Measurements from ENCODE around the gene PLCH2. TPM values are rescaled to one million over a fixed set of nuclear protein-coding genes. Genes with fewer than 3 reads are reported as not detected.

PLCH2 gene
- total and polyA plus RNA-seq, 2 of the 13 experiments (the other 11 are each of a cell fraction or from before 2014, with no cell fraction given): 0.15 to 0.67 TPM

DNA sequence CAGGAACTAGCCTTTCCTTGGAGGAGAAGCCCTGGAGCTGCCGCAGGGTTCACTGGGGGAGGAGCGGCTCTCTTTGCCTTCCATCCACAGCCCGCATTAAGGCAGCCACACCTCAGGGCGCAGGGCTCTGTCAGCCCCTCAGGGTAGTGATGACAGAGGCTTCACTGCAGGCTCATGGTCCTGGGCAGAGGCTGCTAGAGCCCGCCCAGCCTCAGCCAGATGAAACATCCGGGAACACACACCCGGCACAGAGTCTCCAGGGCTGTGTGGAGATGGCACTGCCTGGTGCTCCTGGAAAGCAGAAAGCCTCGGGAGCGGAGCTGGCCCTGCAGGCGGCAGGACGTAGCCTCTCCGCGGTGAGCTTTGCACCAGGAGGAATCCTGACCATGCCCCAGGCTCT lies 34.3 kb upstream of the PLCH2 start:
- Histone ChIP-seq H3K79me2 (ENCODE audit: insufficient read depth, low read length) (no peaks in the 10 kb centered on the region), H3K27me3 (ENCODE audit: control insufficient read depth in 1 of 2, insufficient read depth in 2 of 2, low read length in 2 of 2) (peaks cover 32 to 85% of the 10 kb centered on the region in 2 experiments), H2AFZ (ENCODE audit: low read length) (no peak overlapping the region), H3K4me1 (ENCODE audit: insufficient read depth, low read length) (no peaks in the 10 kb centered on the region), H3K4me2 (ENCODE audit: low read depth, low read length) (no peak overlapping the region), H3K27ac (ENCODE audit: extremely low read length, insufficient read depth, low read length) (no peak overlapping the region), H3K36me3 (replicated peaks in 1 of 2; ENCODE audit: control insufficient read depth in 1 of 2, insufficient read depth in 2 of 2, low read length in 2 of 2) (no peaks in the 10 kb centered on the region), H3K9ac (ENCODE audit: insufficient read depth, low read depth, low read length) (no peak overlapping the region), H3K9me3 (ENCODE audit: low read length) (no peaks in the 10 kb centered on the region), H3K4me3 (replicated peaks in 1 of 3; ENCODE audit: insufficient read depth in 1 of 3, low read depth in 2 of 3, low read length in 3 of 3) (no peak overlapping the region), H4K20me1 (ENCODE audit: insufficient read depth, low read length) (peaks cover 7% of the 10 kb centered on the region; the same call in 1 of the 2 replicates)
- DNase-seq (ENCODE audit: low spot score) (no peak), ATAC-seq (no peak), FAIRE-seq (no peak)
- ChIA-PET CTCF (ENCODE audit: low intra/inter-chr PET ratio, low total read pairs) (no interaction called here), POLR2A (no interaction called here)
- BruUV-seq (replicated peaks): no TSS peak
- intact Hi-C loops (cut with micrococcal nuclease; ENCODE audit: unreplicated experiment) (no loop called here), in situ Hi-C loops (cut with HindIII; ENCODE audit: extremely low pct_ligation_motif_present, low pct_unique_long_range_greater_than_20kb) (no loop called here)
- 6% methylated on average over 7 of the region's 13 CpGs for whole genome bisulfite sequencing (ENCODE audit: low lambda C conversion rate)
- TF ChIP-seq ZNF839 (CRISPR knock-in tag; IDR thresholded peaks at IDR 0.05; ENCODE audit: borderline replicate concordance) (no peak), CAMTA2 (CRISPR knock-in tag; IDR thresholded peaks at IDR 0.05; ENCODE audit: borderline replicate concordance) (no peak), FIP1L1 (IDR thresholded peaks at IDR 0.05; ENCODE audit: borderline replicate concordance, insufficient read depth, low read depth, low read length) (no peak), NR2F2 (IDR thresholded peaks at IDR 0.05; ENCODE audit: borderline replicate concordance, low read depth) (no peak), ZNF816 (CRISPR knock-in tag; IDR thresholded peaks at IDR 0.05; ENCODE audit: borderline replicate concordance) (no peak), ZFY (CRISPR knock-in tag; IDR thresholded peaks at IDR 0.05) (no peak)
- TF ChIP-seq, protein P1, sequence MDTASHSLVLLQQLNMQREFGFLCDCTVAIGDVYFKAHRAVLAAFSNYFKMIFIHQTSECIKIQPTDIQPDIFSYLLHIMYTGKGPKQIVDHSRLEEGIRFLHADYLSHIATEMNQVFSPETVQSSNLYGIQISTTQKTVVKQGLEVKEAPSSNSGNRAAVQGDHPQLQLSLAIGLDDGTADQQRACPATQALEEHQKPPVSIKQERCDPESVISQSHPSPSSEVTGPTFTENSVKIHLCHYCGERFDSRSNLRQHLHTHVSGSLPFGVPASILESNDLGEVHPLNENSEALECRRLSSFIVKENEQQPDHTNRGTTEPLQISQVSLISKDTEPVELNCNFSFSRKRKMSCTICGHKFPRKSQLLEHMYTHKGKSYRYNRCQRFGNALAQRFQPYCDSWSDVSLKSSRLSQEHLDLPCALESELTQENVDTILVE (CRISPR knock-in tag; IDR thresholded peaks at IDR 0.05): no peak
- TF ChIP-seq, protein P2, sequence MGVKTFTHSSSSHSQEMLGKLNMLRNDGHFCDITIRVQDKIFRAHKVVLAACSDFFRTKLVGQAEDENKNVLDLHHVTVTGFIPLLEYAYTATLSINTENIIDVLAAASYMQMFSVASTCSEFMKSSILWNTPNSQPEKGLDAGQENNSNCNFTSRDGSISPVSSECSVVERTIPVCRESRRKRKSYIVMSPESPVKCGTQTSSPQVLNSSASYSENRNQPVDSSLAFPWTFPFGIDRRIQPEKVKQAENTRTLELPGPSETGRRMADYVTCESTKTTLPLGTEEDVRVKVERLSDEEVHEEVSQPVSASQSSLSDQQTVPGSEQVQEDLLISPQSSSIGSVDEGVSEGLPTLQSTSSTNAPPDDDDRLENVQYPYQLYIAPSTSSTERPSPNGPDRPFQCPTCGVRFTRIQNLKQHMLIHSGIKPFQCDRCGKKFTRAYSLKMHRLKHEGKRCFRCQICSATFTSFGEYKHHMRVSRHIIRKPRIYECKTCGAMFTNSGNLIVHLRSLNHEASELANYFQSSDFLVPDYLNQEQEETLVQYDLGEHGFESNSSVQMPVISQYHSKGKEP (CRISPR knock-in tag; IDR thresholded peaks at IDR 0.05): no peak

Data from HepG2 (cell line).